Loucy (cell line): ENCODE results near the gene CNTNAP2.

Experiments
- H2AFZ ChIP-seq: fragments of 200-600 bp; sonication (generic); 2 replicates; pipeline ENCODE4 v1.6.0; 2016; ENCODE audit warnings: antibody characterized with exemption, mild to moderate bottlenecking, low read length, moderate library complexity
- H3F3A ChIP-seq: fragments of 200-600 bp; 2 replicates; pipeline ENCODE4 v1.6.0; 2016; ENCODE audit warnings: antibody characterized with exemption, low read depth, mild to moderate bottlenecking
- H3K27me3 ChIP-seq: fragments of 200-600 bp; sonication (generic); 2 replicates; pipeline ENCODE4 v1.6.1; 2014; ENCODE audit warnings: low read length, mild to moderate bottlenecking; ENCODE audit not compliant: insufficient read depth, poor library complexity, severe bottlenecking
- H3K36me3 ChIP-seq: fragments of 200-600 bp; sonication (generic); 2 replicates; pipeline ENCODE4 v1.6.1; 2016; ENCODE audit warnings: low read length; ENCODE audit not compliant: insufficient read depth
- H3K4me1 ChIP-seq: fragments of 200-600 bp; sonication (generic); 2 replicates; pipeline ENCODE4 v1.5.1; 2014; ENCODE audit warnings: low read length, mild to moderate bottlenecking; ENCODE audit not compliant: insufficient read depth, poor library complexity, severe bottlenecking
- H3K4me2 ChIP-seq: fragments of 200-600 bp; sonication (generic); 2 replicates; pipeline ENCODE4 v1.6.0; 2014; ENCODE audit warnings: antibody characterized with exemption, low read length, low read depth, mild to moderate bottlenecking; ENCODE audit not compliant: poor library complexity, severe bottlenecking
- H3K4me3 ChIP-seq: fragments of 200-600 bp; sonication (generic); 2 replicates; pipeline ENCODE4 v1.5.1; 2014; ENCODE audit warnings: low read length, mild to moderate bottlenecking, mixed read lengths; ENCODE audit not compliant: poor library complexity, severe bottlenecking
- H3K79me2 ChIP-seq: fragments of 200-600 bp; sonication (generic); 2 replicates; pipeline ENCODE4 v1.6.1; 2014; ENCODE audit warnings: low read length; ENCODE audit not compliant: insufficient read depth
- H3K9ac ChIP-seq: fragments of 200-600 bp; sonication (generic); 2 replicates; pipeline ENCODE4 v1.6.0; 2014; ENCODE audit warnings: mild to moderate bottlenecking, low read depth, low read length, moderate library complexity; ENCODE audit not compliant: poor library complexity, severe bottlenecking
- H3K9me2 ChIP-seq: fragments of 200-600 bp; sonication (generic); replicated peaks from 2 replicates; pipeline ENCODE4 v1.6.1; 2016; ENCODE audit warnings: low read depth, low read length, mixed read lengths
- H3K9me3 ChIP-seq: fragments of 200-600 bp; sonication (generic); 2 replicates; pipeline ENCODE4 v1.6.1; 2014; ENCODE audit warnings: mild to moderate bottlenecking, antibody characterized with exemption, low read length, low read depth; ENCODE audit not compliant: insufficient read depth
- H4K20me1 ChIP-seq: fragments of 200-600 bp; sonication (generic); 2 replicates; pipeline ENCODE4 v1.6.0; 2014; ENCODE audit warnings: antibody characterized with exemption, low read length, mild to moderate bottlenecking; ENCODE audit not compliant: insufficient read depth, poor library complexity, severe bottlenecking
- CTCF ChIP-seq: fragments of 200-600 bp; sonication (generic); conservative IDR thresholded peaks from 2 replicates; pipeline ENCODE4 v1.5.1; 2014; ENCODE audit warnings: mild to moderate bottlenecking, antibody characterized with exemption, low read length
- EZH2phosphoT487 ChIP-seq: fragments of 200-600 bp; IDR thresholded peaks from 2 replicates; pipeline ENCODE4 v1.6.1; 2018; ENCODE audit warnings: antibody characterized with exemption, mild to moderate bottlenecking, moderate library complexity, borderline replicate concordance

Gene CNTNAP2

GRCh38 chr7:147068842-147069241 is 952.2 kb downstream of the CNTNAP2 start:
- no peak overlapping the region for H3K9ac ChIP-seq

GRCh38 chr7:147069771-147070170 is 953.2 kb downstream of the CNTNAP2 start:
- Histone ChIP-seq H3K36me3 (no peaks in the 10 kb centered on the region), H3K4me2 (no peak overlapping the region), H3K4me1 (no peaks in the 10 kb centered on the region)

More at GRCh38 chr7:147068842-147069241, 952.2 kb downstream of the CNTNAP2 start:
- TF ChIP-seq EZH2phosphoT487 (no peak), CTCF (no peak)
- no peaks in the 10 kb centered on the region for H3K4me1 ChIP-seq
- H3K4me2 ChIP-seq = no peak overlapping the region
- H3F3A ChIP-seq = no peaks in the 10 kb centered on the region
- no peaks in the 10 kb centered on the region for H3K9me2 ChIP-seq
- H3K27me3 ChIP-seq = no peaks in the 10 kb centered on the region
- no peaks in the 10 kb centered on the region for H3K9me3 ChIP-seq
- no peak overlapping the region for H3K4me3 ChIP-seq
- no peak overlapping the region for H2AFZ ChIP-seq
- no peaks in the 10 kb centered on the region for H4K20me1 ChIP-seq
- no peaks in the 10 kb centered on the region for H3K79me2 ChIP-seq
- H3K36me3 ChIP-seq = no peaks in the 10 kb centered on the region

GRCh38 chr7:147070886-147071285 is 954.3 kb downstream of the CNTNAP2 start:
- no peaks in the 10 kb centered on the region for H4K20me1 ChIP-seq
- no peaks in the 10 kb centered on the region for H3K27me3 ChIP-seq
- no peaks in the 10 kb centered on the region for H3K9me2 ChIP-seq
- H3K79me2 ChIP-seq = no peaks in the 10 kb centered on the region
- no peak for TF ChIP-seq EZH2phosphoT487
- H2AFZ ChIP-seq = no peak overlapping the region
- no peak overlapping the region for H3K4me2 ChIP-seq
- H3K4me1 ChIP-seq = no peaks in the 10 kb centered on the region
- H3K36me3 ChIP-seq = no peaks in the 10 kb centered on the region
- no peak overlapping the region for H3K4me3 ChIP-seq
- no peak overlapping the region for H3K9ac ChIP-seq
- H3F3A ChIP-seq = no peaks in the 10 kb centered on the region
- H3K9me3 ChIP-seq = no peaks in the 10 kb centered on the region

More at GRCh38 chr7:147069771-147070170, 953.2 kb downstream of the CNTNAP2 start:
- no peak overlapping the region for H2AFZ ChIP-seq
- H3K9ac ChIP-seq = no peak overlapping the region
- H3F3A ChIP-seq = no peaks in the 10 kb centered on the region
- TF ChIP-seq EZH2phosphoT487 (no peak), CTCF (no peak)
- H4K20me1 ChIP-seq = no peaks in the 10 kb centered on the region
- H3K27me3 ChIP-seq = no peaks in the 10 kb centered on the region
- no peaks in the 10 kb centered on the region for H3K79me2 ChIP-seq
- H3K9me2 ChIP-seq = no peaks in the 10 kb centered on the region
- H3K4me3 ChIP-seq = no peak overlapping the region
- H3K9me3 ChIP-seq = no peaks in the 10 kb centered on the region

GRCh38 chr7:147071536-147071935 is 954.9 kb downstream of the CNTNAP2 start:
- no peaks in the 10 kb centered on the region for H3K9me3 ChIP-seq
- H3K27me3 ChIP-seq = no peaks in the 10 kb centered on the region
- no peak overlapping the region for H2AFZ ChIP-seq
- H4K20me1 ChIP-seq = no peaks in the 10 kb centered on the region
- no peaks in the 10 kb centered on the region for H3K36me3 ChIP-seq
- H3K9ac ChIP-seq = no peak overlapping the region
- no peaks in the 10 kb centered on the region for H3K9me2 ChIP-seq
- TF ChIP-seq CTCF (no peak), EZH2phosphoT487 (no peak)
- H3K4me2 ChIP-seq = no peak overlapping the region
- H3K4me1 ChIP-seq = no peaks in the 10 kb centered on the region
- no peak overlapping the region for H3K4me3 ChIP-seq
- H3K79me2 ChIP-seq = no peaks in the 10 kb centered on the region
- H3F3A ChIP-seq = no peaks in the 10 kb centered on the region
